Mesothelial cell of epicardium (in vitro differentiated cells): ENCODE measurements around the gene ABCA4. TPM values are rescaled to one million over a fixed set of nuclear protein-coding genes. Genes with fewer than 3 reads are reported as not detected.

Source experiments
- DNase-seq, 2 experiments: peaks; one replicate each; pipeline ENCODE4 v3.0.0; 2021; ENCODE audit warnings: low spot score in 2 of 2; ENCODE audit not compliant: unreplicated experiment in 2 of 2
- H3K27ac Mint-ChIP-seq: 2 replicates; pipeline ENCODE4 v1.8.0; 2021; ENCODE audit warnings: mixed read lengths
- H3K27me3 Mint-ChIP-seq: 2 replicates; pipeline ENCODE4 v1.8.0; 2021; ENCODE audit warnings: low read depth, mixed read lengths
- H3K36me3 Mint-ChIP-seq: 2 replicates; pipeline ENCODE4 v1.8.0; 2021; ENCODE audit warnings: mixed read lengths
- H3K4me1 Mint-ChIP-seq: 2 replicates; pipeline ENCODE4 v1.8.0; 2021; ENCODE audit warnings: mixed read lengths
- H3K4me3 Mint-ChIP-seq: 2 replicates; pipeline ENCODE4 v1.8.0; 2021; ENCODE audit warnings: mild to moderate bottlenecking, moderate library complexity, mixed read lengths
- H3K9me3 Mint-ChIP-seq: 2 replicates; pipeline ENCODE4 v1.8.0; 2021; ENCODE audit warnings: mixed read lengths
- total RNA-seq: library from RNA; stranded (reverse); gene quantifications from 3 replicates; pipeline ENCODE4 v1.2.1, GENCODE V29; 2021
- TF ChIP-seq, protein P1 (sequence below): fragments of 200-600 bp; sonication (generic); IDR thresholded peaks from one replicate; pipeline ENCODE4 v1.5.0; 2021; ENCODE audit warnings: antibody characterized with exemption; ENCODE audit not compliant: unreplicated experiment

ABCA4 gene
- total RNA-seq, 1 donor from 2014 or later = 14.5 TPM

DNA sequence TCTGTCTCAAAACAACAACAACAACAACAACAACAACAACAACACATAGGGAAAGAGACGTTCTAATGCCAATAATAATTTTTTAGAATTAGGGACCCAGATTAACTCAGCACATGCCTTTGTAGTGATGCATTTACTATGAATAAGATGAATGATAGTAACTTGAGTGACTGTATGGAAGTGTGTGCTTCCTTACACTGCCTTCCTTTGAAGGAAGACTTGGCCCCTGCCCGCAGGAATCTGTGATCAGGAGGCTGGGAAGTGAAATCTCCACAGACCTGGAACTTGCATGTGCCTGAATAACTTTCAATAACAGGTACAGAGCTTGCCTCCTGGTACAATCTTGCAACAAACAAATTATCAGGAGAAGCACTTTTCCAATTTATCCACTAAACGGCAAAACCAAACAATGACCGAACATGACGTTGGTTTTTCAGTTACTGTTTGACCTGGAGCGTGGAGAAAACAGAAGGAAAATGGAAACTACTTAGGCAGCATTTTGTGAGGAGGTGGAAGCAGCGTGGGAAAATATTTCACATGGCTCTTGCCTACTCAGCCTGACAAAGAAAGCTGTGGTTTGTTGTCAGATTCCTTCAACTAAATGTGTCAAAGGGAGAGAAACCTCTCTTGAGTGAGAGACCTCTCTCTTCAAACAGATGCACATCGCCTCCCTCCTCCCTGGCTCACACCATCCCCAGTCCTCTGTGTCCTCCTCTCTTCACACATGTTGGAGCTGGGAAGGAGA, 10.1 kb upstream of the ABCA4 start:
- TF ChIP-seq, protein P1, sequence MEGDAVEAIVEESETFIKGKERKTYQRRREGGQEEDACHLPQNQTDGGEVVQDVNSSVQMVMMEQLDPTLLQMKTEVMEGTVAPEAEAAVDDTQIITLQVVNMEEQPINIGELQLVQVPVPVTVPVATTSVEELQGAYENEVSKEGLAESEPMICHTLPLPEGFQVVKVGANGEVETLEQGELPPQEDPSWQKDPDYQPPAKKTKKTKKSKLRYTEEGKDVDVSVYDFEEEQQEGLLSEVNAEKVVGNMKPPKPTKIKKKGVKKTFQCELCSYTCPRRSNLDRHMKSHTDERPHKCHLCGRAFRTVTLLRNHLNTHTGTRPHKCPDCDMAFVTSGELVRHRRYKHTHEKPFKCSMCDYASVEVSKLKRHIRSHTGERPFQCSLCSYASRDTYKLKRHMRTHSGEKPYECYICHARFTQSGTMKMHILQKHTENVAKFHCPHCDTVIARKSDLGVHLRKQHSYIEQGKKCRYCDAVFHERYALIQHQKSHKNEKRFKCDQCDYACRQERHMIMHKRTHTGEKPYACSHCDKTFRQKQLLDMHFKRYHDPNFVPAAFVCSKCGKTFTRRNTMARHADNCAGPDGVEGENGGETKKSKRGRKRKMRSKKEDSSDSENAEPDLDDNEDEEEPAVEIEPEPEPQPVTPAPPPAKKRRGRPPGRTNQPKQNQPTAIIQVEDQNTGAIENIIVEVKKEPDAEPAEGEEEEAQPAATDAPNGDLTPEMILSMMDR = no peak
- H3K4me1 Mint-ChIP-seq = peaks cover 41% of the 10 kb centered on the region
- no peak for DNase-seq
- peaks cover 6% of the 10 kb centered on the region for H3K36me3 Mint-ChIP-seq
- H3K9me3 Mint-ChIP-seq = peaks cover 15% of the 10 kb centered on the region
- no peaks in the 10 kb centered on the region for H3K27me3 Mint-ChIP-seq
- H3K4me3 Mint-ChIP-seq = no peak overlapping the region
- H3K27ac Mint-ChIP-seq = peak overlapping the region; percentile 80

DNA sequence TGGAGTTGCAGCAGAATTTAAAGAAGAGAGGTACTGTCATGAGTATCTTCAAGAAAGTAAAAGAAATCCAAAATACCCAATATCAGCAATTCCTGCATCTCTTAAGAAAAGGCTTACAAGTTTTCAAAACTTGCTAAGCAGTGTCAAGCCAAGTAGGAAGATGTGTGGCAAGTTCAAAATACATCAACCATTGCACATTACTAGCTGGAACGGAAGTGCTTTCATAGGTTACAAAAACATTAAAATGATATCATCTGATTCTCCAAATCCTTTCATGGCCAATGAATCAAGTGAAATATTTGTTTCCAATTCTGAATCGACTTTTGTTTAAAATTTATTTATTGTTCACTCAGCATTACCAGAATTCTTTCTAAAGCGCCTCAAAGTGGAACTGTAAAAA, 5.7 kb upstream of the ABCA4 start:
- no peak for DNase-seq
- peaks cover 57% of the 10 kb centered on the region for H3K4me1 Mint-ChIP-seq
- H3K4me3 Mint-ChIP-seq = no peak overlapping the region
- H3K27ac Mint-ChIP-seq = peak overlapping the region; percentile 83
- H3K27me3 Mint-ChIP-seq = no peaks in the 10 kb centered on the region
- TF ChIP-seq, protein P1 = no peak
- no peaks in the 10 kb centered on the region for H3K9me3 Mint-ChIP-seq
- no peaks in the 10 kb centered on the region for H3K36me3 Mint-ChIP-seq

DNA sequence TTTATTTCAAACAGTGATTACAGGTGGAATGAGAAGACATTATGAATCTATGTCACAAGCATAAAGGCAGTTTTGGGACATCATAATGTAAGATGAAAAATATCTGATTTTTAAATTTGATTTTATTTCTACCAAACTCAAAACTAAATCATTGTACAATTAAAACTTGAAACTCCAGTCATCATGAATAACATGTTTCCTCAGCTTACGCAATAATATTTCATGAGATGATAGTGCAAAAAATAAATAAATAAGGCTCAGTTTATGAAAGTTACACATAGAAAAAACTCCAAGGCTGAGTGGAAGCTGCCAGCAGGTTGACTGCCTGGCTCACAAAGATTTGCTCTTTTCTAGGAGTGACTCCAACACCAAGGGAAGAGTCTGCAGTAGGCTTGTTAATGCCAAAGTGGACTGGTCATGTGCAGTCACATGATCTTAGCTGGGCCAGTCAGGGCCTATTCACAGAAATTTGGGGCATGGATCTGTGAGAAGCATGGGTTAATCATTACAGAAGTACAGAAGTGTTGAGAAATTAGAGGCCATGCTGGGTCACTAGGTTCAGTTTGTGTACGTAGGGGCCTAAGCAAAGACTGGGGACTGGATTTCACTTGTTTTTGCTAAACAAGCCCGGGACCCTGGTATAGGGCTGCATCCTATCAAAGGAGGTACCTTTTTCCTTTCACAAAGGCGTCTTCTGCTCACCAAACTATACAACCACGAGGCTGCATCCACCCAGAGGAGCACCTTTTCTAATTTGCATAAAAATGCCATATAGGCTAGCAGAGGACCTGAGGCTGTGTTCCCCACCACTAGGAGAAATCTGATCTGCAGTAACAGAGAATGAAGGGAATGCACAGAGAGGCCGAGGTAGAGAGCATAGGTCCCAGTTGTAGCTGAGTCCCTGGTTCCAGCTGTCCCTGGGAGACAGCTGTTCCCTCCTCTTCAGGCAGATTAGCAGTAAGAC, 4.9 kb upstream of the ABCA4 start:
- Mint-ChIP-seq H3K9me3 (no peaks in the 10 kb centered on the region), H3K27me3 (no peaks in the 10 kb centered on the region), H3K36me3 (no peaks in the 10 kb centered on the region), H3K4me1 (peaks cover 57% of the 10 kb centered on the region), H3K27ac (peak overlapping the region; percentile 83), H3K4me3 (no peak overlapping the region)
- TF ChIP-seq, protein P1 = no peak
- no peak for DNase-seq

DNA sequence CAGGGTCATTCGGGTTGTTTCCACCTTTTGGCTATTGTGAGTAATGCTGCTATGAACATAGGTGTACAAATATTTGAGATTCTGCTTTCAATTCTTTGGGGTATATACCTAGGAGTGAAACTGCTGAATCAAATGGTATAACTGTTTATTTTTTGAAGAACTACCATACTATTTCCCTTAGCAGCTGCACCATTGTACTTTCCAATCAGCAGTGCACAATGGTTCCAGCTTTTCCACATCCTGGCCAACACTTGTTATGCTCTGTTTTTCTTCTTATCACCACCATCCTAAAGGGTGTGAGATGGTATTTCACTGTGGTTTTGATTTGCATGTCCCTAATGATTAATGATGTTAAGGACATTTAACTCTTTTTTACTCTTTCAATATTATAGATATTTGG, 3.6 kb upstream of the ABCA4 start:
- H3K27ac Mint-ChIP-seq = no peak overlapping the region
- H3K4me3 Mint-ChIP-seq = no peak overlapping the region
- H3K27me3 Mint-ChIP-seq = no peaks in the 10 kb centered on the region
- no peaks in the 10 kb centered on the region for H3K36me3 Mint-ChIP-seq
- H3K9me3 Mint-ChIP-seq = no peaks in the 10 kb centered on the region
- no peak for DNase-seq
- peaks cover 65% of the 10 kb centered on the region for H3K4me1 Mint-ChIP-seq
- TF ChIP-seq, protein P1 = no peak

DNA sequence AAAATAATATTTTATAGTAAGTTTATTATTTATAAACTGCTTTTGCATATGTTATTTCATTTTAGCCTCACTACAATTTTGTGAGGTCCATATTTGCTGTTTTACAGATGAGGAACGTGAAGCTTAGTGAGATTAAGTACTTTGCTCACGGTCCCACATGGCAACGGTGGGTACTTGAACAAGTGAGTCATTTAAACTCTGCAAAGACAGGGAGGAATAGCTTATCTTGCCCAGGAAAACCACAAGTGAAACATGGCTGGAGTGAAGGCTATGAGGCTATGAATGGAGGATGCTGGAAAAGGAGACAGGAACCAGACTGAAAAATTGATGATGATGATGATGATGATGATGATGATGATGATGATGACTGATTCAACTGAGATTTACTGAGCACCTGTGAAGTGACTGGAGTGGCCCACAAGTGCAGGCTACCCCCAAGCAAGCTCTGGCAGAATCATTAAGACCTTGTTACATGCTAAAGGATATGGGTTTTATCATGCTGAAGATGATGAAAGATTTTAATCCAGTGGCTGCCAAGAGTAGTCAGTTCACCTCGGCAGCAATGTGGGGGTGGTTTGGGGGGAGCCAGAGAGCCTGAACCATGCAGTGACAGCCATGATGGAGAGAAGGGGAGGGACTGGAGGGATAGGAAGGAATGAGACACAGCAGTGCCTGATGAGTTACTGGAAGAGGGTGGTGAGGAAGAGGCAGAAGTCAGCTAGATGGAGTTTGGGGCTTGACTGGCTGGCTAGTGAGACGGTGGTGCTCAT, 1.4 kb upstream of the ABCA4 start:
- peak overlapping the region; percentile 49 for H3K27ac Mint-ChIP-seq
- peaks cover 71% of the 10 kb centered on the region for H3K4me1 Mint-ChIP-seq
- no peaks in the 10 kb centered on the region for H3K27me3 Mint-ChIP-seq
- TF ChIP-seq, protein P1 = no peak
- H3K9me3 Mint-ChIP-seq = no peaks in the 10 kb centered on the region
- no peaks in the 10 kb centered on the region for H3K36me3 Mint-ChIP-seq
- DNase-seq = no peak
- no peak overlapping the region for H3K4me3 Mint-ChIP-seq
